ENCODE measurements around the gene PERM1.
"Not testable (repeated sequence)": the region's sequence is repeated elsewhere in the genome, so short reads cannot be mapped to it uniquely, and the experiment has no call there.

PERM1 gene, protein sequence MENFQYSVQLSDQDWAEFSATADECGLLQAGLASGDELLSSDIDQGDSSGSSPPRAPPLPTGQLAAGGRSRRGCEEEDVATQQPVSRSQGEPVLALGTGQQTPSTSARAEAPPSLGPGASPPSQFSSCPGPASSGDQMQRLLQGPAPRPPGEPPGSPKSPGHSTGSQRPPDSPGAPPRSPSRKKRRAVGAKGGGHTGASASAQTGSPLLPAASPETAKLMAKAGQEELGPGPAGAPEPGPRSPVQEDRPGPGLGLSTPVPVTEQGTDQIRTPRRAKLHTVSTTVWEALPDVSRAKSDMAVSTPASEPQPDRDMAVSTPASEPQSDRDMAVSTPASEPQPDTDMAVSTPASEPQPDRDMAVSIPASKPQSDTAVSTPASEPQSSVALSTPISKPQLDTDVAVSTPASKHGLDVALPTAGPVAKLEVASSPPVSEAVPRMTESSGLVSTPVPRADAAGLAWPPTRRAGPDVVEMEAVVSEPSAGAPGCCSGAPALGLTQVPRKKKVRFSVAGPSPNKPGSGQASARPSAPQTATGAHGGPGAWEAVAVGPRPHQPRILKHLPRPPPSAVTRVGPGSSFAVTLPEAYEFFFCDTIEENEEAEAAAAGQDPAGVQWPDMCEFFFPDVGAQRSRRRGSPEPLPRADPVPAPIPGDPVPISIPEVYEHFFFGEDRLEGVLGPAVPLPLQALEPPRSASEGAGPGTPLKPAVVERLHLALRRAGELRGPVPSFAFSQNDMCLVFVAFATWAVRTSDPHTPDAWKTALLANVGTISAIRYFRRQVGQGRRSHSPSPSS

DNA sequence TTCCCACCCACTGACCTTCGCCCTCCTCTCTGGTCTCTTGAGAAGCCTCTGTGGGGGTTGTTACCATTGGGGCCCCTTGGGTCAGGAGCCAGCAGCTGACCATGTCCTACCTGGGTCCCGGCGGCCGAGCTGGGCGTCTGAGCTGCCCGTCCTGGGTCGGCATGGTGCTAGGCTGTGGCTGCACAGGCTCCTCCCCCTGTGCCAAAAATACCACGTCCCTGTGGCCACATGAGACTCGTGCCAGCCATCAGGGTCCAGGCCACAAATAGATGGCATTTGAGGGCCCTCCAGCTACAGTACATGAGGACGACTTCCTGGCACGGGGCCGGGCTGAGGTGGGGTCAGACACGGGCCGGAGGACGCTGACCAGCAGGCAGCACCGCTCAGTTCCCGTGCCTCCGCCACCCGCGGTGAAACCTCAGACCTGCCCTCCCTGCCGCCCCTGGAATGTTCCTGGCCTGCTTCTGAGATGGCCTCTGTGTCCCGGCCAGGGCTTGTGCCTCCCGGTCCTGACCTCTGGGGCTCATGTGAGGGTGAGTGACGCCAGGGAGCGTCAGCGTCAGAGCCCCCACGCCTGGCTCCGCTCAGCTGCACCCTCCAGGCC, at the start of gene PERM1:
PERM1 (minus strand) TSS at position 139 of the 604 bp plus-strand sequence. CDS start 1,064 bp downstream, outside the sequence.
- DNase-seq: no peak

DNA sequence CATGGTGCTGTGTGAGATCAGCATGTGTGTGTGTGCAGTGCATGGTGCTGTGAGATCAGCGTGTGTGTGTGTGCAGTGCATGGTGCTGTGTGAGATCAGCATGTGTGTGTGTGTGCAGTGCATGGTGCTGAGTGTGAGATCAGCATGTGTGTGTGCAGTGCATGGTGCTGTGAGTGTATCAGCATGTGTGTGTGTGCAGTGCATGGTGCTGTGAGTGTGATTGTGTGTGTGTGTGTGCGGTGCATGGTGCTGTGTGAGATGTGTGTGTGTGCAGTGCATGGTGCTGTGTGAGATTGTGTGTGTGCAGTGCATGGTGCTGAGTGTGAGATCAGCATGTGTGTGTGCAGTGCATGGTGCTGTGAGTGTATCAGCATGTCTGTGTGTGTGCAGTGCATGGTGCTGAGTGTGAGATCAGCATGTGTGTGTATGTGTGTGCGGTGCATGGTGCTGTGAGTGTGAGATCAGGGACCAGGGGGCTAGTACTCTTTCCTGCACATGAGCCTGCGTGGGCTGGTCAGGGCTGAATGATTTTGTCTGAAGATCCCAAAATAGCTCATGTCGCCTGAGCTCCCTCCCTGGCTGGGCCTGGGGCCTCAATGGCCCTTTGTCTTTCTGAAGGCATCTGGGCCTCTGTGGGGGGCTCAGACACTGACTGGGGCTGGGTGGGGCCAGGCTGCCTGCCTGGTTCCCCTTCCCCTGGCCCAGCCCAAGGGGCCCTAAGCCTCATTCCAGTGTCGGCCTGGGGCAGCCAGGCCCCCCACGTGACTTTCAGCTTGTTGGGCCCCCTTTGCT, 49.2 kb upstream of the PERM1 start:
- DNase-seq: not testable (repeated sequence)

DNA sequence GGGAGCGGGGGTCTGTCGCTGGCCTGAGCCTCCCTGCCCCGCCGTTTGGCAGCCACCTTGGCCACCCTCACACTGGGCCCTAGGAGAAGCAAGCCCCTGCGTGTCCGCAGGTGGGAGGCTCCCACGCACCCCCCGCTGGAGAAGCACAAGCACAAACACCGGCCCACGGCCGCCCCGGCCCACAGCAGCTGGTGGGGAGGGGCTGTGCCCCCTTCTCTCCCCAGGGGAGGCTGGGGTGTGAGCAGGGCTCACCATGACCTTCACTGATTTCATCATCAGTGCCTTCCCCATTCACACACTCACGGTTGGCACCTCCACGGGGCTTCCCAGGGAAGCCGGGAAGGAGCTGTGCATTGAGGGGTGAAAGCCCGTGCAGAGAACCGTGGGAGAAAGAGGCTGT, 45.9 kb upstream of the PERM1 start:
- no peak for DNase-seq

DNA sequence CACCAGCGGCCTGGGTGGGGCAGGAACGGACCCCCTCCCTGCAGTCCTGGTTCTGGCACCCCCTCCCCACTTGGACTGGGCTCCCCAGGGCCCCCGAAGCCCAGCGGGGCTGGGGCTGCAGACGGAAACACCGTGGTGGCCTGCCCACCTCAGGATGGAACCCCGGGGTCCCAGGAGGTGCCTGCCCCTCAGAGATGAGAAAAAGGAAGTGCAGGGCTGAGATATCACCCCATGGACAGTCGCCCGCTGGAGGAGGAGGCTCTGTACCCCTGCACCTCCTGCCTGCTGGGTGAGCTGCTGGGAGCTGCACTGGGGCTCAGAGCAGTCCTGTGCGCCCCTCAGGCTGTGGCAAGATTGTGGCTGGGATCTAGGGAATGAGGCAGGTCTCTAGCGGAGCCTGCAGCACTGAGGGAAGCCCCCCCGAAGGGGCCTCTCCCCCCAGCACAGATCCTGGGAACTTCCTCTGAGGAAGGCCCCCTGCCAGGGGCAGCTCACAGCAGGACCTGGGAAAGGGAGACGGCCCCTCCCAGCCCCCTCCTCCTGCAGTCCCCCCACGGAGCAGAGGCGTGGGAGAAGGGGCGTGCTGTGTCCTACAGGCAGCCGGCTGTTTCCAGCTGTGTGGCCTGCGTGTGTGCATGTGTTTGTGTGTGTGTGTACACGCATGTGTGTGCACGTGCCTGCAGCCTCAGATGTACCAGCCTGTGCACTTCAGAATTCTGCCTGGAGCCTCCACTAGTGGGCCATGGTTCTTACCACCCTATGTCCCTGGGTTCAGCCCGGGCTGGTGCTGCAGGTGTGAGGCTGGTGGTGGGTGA, 44.9 kb upstream of the PERM1 start:
- DNase-seq: no peak

DNA sequence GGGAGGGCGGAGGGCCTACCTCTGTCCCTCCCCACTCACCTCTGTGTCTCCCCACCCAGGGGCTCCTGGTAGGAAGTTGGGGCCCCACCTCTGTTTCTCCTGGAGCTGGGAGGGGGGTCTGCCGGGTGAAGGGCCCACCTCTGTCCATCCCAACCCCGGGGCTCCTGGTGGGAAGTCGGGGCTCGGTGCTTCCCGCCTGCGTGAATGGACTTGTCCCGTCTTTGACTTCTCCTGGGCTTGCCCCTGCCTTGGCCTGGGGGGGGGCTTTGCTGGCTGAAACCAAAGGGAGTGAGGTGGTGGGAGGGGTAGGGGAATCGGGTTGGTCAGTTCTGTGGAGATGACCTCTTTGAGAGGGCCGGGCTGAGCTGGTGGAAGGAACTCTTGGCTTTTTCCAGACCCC, 43.8 kb upstream of the PERM1 start:
- no peak for DNase-seq

DNA sequence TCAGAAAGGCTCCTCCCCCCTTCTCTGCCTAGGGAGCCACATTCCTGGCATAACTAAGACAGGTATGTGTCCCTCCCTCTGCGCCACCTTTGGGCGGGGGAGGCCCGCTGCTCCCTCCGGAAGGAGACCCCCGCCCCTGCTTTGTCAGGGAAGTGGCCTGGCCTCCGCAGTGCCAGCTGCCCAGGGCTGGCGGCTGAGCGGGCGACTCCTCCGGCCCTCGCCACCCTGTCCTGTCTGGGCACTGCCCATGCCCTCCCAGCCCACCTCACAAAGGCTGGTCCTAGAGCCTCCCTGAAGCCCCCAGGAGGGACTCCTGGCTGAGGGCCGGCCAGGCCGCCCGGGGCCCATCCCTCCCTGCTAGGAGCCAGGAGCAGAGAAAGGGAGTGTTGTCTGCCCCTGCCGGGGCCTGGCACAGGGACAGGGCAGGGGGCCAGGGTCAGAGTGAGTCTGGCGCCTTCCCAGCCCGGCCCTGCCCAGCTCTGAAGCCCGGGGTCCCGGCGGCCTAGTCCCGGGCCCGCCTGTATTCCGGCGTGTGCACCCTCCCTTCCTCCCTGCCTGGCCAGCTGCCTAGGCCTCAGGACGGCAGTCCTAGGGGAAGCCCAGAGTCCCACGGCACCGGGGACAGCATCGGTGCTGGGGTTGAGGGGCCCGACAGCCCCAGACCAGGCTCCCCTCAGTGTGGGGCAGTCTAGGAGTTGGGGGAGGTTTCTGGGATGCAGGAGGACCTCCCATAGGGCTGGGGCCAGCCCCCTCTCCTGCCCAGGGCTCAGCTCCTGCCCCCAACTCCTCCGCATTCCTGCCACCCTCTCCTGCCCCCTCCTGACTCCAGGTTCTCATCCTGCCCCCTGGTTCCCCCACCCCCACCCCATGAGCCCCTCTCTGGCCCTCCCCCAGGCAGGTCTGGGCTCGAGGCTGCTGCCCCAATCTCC, 43.1 kb upstream of the PERM1 start:
- DNase-seq: no peak

DNA sequence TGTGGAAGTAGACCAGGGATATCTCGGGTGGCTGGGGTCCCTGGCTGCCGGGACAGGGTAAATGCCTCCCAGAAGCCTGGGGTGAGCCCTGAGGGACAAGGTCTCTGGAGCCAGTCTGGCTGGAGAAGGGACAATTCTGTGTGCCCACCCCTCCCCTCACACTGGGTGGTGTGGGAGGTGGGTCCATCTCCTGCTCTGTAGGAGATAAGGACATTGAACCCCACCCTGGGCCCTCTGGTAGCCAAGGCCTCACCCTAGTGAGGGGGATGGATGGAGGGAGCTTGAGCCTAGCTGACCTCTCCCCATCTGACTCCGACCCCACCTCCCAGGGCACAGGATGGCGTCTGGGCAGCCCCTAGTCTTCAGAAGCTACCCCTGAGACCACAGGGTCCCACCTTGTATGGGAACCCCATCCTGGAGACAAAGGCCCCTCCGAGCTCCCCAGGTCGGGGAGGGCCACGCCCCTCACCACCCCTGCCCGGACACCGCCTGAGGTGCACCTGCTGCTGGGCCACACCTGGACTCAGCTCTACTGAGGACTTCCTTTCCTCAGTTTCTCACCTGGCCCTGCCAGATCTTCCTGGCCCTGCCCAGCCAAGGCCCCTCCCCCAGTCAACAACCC, 42.4 kb upstream of the PERM1 start:
- DNase-seq: no peak

DNA sequence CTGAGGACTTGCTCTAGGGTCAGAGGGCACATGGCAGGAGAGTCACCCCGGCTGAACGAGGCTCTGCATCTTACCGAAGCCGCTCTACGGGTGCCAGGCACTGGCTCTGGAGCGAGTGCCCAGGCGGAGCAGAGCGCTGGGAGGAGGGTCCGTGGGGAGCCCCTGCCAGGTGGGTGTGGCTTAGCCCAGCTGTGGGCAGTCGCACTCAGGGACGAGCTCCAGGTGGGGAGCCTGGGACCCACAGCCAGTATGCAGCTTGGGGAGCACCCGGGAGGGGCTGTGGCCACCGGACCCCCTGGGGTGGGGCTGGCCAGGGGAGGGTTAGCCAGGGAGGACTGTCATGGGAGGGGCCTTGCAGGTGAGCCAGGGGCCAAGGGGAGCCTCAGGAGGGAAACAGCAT, 41.8 kb upstream of the PERM1 start:
- no peak for DNase-seq

DNA sequence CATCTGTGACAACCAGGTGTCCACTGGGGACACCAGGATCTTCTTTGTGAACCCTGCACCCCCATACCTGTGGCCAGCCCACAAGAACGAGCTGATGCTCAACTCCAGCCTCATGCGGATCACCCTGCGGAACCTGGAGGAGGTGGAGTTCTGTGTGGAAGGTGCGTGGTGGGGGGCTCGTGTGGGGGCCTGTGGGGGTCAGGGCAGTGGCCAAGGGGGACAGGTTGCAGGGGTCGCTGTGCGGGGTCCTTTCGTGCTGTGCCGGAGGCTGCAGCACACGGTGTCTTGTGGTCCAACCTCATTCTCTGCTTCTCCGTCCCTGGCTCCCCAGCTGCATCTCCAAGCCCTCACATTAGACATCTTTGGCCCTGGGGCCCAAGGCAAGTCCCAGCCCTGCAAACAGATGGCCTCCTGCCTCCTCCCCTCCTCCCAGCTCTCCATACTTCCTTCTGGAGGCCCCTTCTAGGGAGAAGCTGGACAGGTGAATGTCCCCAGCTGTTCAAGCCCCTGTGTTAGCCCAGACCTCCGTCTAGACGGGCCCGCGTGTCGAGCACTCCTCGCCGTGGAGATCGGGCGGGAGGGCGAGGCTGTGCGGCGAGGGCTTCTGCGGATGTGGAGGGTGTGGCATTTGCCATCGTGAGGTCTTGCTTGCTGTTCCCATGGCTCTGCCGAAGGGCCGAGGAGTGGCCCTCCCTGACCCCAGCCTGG, 40.6 kb upstream of the PERM1 start:
- no peak for DNase-seq

DNA sequence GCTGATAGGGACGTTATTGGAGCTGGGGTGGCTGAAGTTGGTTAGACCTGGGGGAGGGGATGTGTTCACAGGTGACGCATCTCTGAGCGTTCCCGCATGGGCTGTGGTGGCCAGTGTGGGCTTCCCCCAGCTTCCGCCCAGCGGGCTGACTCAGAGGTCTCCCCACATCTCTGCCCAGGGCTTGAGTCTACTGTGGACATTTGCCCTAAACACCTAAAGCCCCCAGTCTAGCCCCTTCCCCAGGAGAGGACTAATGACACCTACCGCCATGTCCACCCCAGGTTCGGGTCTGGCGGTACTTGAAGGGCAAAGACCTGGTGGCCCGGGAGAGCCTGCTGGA, 40.0 kb upstream of the PERM1 start:
- no peak for DNase-seq

DNA sequence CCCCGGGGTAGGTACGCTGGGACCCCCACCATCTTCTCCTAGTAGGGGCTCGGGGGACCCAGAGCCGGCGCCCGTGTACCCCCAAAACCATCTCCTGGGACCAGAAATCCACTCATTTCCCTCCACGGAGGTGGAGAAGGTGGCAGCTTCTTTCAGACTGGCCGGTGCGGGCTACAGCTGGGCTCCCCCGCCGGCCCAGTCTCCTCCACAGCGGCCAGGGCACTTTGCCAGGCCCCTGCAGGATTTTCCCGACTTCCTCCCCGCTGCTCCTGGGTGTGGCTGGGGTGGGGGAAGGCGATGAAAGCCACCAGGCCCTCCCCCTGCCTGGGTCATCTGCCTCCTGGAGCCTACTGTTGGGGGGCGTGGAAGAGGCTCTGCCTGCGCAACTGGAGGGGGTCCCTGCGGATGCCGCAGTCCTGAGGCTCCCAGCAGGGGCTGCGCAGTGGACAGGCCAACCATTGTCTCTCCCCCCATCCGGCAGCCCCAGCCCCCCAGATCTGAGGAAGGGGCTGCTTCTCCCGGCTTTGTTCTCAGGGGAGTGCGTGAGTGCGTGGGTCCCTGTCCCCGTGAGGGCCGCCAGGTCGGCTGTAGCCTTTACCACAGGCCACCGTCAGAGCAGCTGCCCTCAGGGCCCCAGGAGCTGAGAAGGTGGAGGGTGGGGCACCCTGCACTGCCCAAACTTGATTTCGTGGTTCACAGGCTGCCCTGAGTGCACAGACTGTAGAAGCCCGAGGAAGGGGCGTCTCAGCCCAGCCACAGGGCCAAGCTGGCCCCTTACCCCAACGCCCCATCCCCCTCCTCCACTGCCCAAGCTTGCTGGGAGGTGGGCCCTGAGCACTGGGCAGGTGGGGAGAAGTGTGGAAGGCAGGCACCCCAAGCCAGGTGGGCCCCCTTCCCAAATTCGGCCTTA, 39.4 kb upstream of the PERM1 start:
- DNase-seq: no peak

DNA sequence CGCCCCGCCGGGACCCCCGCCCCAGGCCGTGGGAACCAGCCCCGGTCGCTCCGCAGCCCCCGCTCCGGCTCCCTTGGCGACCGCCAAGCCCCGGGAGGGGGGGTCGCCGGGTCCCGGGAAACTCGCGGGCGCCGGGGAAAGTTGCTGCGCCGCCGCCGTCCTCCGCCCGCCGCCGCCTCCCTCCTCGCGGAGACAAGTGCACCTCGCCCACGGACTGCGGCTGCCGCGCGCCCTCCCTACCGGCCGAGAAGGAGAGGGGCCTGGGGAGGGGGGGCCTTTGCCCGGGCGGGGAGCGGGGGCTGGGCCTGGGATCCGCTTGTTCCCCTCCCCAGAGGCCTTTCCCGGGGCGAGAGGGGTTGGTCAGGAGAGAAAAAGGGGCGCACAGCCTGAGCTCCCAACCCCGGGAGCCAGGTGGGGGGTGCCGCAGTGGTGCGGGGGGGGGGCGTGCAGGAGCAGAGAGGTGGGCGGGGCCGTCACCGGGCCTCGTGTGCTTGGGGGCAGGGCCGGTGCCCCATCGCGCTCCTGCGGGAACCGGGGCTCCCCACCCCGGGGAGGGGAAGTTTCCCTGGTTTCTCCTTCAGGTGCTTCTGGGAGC, 38.6 kb upstream of the PERM1 start:
- DNase-seq: no peak

DNA sequence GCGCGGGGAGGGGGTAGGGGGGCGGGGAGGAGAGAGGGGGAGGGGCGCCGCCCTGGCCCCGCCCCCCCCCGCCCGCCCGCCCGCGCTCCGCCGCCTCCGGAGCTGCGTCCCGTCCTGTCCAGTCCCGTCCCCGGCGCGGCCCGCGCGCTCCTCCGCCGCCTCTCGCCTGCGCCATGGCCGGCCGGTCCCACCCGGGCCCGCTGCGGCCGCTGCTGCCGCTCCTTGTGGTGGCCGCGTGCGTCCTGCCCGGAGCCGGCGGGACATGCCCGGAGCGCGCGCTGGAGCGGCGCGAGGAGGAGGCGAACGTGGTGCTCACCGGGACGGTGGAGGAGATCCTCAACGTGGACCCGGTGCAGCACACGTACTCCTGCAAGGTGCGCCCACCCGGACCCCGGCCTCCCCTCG, 38.1 kb upstream of the PERM1 start, which contains the start of gene AGRN:
AGRN (plus strand) TSS at position 121 of the 405 bp plus-strand sequence; CDS start at position 174, 53 bp downstream.
- DNase-seq: no peak

DNA sequence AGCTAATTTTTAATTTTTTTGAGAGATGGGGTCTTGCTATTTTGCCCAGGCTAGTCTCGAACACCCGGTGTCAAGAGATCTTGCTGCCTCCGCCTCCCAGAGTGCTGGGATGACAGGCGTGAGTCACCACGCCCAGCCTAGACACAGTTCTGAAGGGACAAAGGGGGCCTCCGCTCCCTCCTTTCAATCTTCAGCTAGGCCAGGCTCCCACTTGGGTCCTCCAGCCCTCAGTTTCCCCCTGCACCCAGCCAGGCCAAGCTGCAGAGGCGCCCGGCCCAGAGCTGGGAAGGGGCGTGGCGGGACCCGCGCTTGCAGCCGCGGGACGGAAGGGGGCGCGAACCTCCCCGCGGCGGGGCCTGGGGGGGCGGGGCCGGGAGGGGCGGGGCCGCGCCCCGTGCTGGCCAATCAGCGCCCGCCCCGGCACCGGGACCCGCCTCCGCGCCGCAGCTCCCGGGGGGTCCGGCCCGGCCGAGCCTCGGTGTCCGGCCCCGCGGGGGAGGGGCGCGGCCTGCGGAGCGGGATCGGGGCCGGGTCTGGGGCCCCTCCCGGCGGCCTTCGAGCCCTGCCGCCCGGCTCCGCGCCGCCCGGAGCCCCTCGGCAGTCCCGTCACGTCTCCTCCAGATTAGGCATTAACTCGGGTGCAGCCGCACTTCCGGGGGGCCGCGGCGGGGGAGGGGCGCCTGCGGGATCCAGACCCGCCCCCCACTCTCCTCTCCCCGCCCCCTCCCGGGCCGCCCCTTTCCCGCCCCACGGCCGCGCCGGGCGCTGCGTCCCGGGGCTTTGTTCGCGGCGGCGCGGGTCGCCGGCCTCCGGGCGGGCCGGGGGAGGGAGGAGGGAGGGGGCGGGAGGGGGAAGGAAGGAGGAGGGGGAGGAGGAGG, 37.5 kb upstream of the PERM1 start:
- no peak for DNase-seq

DNA sequence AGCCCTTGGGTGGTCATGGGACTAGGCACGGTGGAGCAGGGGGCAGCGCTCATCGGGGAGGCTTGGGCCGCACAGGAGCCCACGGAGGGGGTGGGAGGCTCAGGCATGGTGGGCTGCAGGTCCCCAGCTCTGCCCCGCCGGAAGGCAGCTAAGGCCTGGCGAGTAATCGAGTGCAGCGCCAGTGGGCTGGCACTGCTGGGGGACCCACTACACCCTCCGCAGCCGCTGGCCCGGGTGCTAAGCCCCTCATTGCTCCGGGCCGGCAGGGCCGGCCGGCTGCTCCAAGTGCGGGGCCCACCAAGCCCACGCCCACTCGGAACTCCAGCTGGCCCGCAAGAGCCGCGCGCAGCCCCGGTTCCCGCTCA, 36.4 kb upstream of the PERM1 start:
- DNase-seq: not testable (repeated sequence)

DNA sequence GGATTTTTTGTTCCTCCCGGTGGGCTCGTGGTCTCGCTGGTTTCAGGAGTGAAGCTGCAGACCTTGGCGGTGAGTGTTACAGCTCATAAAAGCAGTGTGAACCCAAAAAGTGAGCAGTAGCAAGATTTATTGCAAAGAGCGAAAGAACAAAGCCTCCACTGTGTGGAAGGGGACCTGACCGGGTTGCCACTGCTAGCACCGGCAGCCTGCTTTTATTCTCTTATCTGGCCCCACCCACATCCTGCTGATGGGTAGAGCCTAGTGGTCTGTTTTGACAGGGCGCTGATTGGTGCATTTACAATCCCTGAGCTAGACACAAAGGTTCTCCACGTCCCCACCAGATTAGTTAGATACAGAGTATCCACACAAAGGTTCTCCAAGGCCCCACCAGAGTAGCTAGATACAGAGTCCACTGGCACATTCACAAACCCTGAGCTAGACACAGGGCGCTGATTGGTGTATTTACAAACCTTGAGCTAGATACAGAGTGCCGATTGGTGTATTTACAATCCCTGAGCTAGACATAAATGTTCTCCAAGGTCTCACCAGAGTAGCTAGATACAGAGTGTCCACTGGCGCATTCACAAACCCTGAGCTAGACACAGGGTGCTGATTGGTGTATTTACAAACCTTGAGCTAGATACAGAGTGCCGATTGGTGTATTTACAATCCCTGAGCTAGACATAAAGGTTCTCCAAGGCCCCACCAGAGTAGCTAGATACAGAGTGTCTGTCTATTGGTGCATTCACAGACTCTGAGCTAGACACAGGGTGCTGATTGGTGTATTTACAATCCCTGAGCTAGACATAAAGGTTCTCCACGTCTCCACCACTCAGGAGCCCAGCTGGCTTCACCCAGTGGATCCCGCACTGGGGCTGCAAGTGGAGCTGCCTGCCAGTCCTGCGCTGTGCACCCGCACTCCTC, 35.8 kb upstream of the PERM1 start:
- DNase-seq: not testable (repeated sequence)
